ENCODE results near the gene EPG5. TPM values are rescaled to one million over a fixed set of nuclear protein-coding genes. Genes with fewer than 3 reads are reported as not detected.
A peak's percentile ranks its signal among the peaks of the same experiment; 100 is the strongest.
"Not testable (repeated sequence)": the region's sequence is repeated elsewhere in the genome, so short reads cannot be mapped to it uniquely, and the experiment has no call there.

The EPG5 gene
- total RNA-seq, 1 experiment from 2014 or later: 66.7 TPM

DNA sequence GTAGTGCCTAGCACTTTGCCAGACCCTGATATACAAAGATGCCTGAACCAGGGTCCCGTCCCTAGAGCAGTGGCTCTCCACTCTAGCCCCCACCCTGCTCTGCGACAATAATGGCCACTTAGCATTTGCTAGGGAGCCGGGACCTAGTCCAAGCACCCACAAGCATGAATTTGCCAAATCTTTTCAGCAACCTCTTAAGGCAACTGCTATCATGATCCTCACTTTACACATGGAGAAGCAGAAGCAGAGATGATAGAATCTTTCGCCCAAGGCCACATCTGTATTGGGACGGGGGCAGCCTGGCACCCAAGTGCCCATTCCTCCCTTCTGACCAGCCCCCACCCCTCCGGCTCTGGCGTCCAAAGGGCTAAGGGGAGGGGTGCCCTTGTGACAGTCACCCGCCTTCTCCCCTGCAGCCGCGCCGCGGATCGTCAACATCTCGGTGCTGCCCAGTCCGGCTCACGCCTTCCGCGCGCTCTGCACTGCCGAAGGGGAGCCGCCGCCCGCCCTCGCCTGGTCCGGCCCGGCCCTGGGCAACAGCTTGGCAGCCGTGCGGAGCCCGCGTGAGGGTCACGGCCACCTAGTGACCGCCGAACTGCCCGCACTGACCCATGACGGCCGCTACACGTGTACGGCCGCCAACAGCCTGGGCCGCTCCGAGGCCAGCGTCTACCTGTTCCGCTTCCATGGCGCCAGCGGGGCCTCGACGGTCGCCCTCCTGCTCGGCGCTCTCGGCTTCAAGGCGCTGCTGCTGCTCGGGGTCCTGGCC is 128.6 kb downstream of the EPG5 start:
- no peak for DNase-seq (ENCODE audit: low read depth)

DNA sequence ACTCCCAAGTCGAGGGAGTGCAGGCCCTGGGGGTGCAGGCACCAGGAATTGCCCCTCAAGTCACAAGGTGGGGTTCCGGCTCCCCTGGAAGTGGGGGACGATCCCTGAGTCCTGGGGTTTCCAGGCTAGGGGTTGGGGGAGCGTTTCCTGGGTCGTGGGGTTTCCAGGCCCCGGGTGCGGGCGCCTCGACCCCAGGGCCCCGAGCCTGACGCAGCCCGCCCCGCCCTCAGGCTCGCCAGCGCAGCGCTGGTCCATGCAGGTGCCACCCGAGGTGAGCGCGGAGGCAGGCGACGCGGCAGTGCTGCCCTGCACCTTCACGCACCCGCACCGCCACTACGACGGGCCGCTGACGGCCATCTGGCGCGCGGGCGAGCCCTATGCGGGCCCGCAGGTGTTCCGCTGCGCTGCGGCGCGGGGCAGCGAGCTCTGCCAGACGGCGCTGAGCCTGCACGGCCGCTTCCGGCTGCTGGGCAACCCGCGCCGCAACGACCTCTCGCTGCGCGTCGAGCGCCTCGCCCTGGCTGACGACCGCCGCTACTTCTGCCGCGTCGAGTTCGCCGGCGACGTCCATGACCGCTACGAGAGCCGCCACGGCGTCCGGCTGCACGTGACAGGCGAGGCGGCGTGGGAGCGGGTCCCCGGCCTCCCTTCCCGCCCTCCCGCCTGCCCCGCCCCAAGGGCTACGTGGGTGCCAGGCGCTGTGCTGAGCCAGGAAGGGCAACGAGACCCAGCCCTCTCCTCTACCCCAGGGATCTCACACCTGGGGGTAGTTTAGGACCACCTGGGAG is 129.7 kb downstream of the EPG5 start:
- DNase-seq (ENCODE audit: low read depth): no peak

DNA sequence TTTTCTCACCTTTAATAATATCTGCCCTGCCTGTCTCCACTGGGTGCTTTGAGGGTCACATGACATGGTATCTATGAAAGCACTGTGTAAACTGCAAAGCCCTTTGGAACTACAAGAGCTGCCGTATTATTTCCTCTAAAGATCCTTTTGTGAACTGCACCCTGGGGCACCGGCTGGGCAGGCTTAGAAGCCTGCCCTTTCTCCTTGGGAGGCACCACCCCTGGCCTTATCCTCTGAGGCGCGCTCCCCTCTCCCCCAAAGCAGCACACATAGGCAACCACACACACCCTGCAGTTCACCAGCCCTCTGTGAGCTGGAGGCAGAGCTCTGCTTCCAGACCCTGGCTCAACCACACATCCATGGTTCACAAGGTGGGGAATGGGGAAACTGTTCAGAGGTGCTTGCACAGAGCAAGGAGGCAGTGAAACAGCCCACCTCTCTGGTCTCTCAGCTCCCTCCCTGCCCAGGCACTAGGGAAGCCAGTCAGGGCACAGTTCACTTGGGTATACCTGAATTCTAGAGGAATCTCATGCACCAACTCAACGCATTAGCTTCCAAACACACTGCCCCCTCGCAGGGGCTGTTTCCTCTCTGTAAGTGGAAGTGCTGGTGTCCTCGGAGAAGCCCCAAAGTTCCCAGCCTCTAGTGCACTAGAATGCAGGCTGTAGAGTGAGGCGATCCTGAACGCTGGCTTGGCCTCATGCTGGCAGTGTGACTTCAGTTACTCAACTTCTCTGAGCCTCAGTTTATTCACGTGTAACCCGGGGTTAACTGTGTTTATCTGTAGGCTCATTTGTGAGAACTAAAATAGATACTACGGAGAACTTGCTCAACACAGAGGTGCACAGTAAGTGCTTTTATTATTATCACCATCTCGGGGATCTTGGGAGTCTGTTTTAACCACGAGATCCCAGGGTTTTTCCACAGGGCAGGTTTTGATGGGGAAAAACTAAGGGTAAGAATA is 130.6 kb downstream of the EPG5 start:
- no peak for DNase-seq (ENCODE audit: low read depth)

DNA sequence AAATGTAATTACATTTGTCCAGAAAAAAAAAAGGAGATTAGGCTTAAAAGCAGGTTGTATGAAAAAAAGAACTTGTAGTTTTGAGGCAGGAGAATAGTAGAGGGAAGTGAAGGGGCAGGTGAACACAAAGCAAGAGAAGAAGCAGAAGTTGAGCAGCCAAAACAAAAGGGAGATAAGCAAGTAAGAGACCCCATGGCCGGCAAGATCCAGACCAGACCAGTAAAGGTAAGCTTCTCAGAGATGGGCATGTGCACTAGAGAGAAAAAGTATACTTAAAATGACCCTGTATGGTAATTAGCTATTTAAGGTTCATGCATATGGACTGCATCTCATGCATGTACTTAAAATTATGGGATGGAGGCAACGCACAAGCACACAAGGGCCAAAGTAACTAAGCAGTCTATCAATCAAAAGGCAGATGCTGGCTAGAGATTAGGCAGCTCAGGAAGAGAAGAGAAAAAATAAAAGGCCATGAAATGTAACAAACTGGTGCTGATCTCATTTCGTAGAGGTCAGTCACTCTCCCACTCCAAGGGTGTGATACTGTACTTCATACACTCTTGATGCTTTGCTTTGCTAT is 132.0 kb downstream of the EPG5 start:
- no peak for DNase-seq (ENCODE audit: low read depth)

DNA sequence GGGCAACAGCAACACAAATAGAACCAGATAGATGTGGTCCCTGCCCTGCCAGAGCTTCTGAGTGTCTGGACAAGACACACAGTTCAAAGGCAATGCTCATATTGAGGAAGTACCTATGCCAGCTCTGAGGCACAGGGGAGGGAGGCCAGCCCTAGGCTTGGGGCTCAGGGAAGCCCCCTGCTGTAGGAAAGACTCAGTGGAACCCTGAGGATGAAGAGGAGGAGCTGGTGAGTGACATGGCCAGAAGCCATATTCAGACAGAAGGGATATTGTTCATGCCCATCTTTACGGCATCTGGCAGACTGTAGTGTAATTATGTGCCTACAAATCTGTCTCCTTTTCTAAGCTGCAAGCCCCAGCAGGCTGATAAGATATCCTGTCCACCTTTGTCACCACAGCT is 132.8 kb downstream of the EPG5 start:
- DNase-seq (ENCODE audit: low read depth): no peak

DNA sequence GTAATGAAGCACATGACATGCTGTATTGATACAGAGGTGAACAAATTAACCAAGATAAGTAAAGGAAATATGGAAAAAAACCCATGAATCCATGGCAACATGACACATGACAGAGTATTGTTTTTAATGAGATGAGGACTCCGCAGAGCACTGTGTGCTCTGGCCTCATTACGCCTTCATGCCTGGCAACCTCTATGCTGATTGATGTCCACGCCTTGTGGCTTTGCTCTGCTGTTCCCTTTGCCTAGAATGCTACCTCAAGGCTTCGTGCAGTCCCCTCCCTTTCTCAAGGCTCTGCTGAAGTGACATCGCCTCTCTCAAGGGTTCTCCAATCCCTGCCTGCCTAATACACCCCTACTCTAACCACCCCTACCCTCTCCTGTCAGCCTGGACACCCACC is 133.3 kb downstream of the EPG5 start:
- no peak for DNase-seq (ENCODE audit: low read depth)

DNA sequence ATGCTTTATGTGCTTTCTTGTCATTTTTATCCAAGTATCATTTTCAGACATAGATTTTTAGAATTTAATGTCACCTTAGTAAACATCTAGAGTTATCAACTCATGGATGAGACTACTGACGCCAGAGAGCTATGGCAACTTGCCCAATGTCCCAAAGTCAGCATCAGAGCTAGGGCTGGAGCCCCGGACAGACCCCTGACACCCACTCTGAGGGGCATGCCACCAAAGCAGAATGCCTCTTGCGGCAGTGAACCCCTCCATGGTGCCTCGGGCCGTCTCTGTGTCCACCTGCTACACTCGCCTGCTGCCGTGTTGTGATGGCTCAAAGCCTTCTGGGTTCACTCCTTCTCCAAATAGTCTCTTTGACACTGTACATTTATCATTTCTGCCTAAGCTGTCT is 136.2 kb downstream of the EPG5 start:
- DNase-seq (ENCODE audit: low read depth): no peak

DNA sequence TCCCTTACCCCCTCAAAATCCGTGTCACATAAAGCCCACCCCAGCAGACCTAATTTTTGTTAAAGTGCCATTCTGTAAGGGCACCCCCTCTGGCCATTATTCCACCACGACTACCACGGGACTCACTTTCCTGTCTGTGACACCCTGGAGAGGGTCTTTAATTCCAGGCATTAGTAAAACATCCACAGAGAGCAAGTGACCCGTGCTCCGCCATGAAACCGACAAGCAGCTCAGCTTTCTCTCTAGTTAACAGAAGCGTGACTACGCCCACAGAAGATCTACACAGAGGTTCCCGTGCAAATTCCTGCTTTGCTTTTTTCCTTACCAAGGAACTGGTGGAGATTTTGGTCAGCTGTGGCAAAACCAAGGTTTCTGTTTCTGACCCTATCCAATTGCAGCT is 137.3 kb downstream of the EPG5 start:
- DNase-seq (ENCODE audit: low read depth): no peak

DNA sequence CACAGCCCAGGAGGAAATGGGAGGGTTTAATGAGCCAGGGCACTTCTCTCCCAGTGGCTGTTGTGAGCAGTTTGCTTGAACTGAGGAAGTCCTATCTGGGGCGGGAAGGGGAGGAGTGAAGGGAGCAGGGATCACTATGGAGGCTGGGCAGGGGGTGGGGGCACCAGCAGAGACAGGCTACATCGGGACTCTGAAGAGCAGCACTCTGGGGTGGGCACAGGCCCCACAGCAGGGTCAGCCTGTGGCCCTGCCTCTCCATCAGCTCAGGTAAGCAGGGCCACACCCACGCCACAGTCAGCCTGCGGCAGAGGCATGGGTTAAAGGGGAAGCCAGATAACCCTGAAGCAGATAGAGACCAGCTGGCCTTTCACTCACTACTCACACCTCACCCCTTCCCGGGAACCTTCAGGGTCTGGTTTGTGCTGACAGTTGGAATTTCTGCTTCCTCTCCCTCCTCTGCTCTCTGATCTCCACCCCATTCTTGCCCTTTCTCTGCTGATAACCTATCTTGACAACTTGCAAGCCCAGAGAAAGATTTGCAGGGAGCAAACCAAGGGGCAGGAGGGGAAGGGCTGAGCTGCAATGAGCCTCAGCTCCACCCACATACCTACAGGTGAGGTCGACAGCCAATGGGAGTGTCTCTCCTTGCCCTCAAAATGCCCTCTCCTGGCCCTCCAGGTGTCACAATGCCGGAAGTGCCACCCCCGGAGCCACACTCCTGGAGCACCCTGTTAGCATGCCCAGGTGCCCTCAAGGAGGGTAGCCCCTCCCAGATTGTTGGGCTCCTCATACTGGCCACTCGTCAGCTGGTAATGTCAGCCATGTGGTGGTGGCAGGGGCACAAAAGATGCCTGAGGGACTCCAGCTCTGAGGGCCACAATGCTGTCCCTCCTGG is 138.0 kb downstream of the EPG5 start:
- peak; percentile 33 for DNase-seq (ENCODE audit: low read depth)

DNA sequence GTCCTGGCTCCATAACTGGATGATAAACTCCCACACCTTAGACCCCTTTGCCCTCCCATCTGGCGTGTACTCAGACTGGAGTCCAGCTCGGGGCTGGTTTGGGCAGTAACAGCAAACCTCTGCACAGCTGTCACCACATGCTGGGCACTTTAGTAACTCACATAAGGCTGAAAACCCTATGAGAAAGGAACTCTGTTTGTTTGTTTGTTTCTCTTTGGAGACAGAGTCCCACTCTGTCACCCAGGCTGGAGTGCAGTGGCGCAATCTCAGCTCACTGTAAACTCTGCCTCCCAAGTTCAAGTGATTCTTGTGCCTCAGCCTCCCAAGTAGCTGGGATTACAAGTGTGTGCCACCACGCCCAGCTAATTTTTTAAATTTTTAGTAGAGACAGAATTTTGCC is 140.4 kb downstream of the EPG5 start:
- peak; percentile 66 for DNase-seq (ENCODE audit: low read depth)

DNA sequence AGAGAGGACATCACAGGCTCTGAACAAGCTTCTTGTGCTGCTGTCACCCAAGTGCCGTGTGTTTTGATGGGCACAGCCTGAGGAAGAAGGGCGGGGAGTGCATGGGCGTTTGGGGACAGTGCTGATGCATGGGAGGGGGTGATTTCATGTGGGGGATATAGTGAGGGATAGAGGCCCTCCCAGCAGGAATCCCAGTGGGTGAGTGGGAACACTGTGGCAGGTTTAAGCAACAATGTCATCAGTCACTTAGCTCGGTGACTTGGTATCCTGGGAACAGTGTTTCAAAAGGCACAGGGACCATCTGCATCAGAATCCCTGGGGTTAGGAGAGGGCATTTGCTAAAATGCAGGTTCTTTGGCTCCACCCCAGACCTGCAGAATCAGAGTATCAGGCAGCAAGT is 141.0 kb downstream of the EPG5 start:
- no peak for DNase-seq (ENCODE audit: low read depth)

DNA sequence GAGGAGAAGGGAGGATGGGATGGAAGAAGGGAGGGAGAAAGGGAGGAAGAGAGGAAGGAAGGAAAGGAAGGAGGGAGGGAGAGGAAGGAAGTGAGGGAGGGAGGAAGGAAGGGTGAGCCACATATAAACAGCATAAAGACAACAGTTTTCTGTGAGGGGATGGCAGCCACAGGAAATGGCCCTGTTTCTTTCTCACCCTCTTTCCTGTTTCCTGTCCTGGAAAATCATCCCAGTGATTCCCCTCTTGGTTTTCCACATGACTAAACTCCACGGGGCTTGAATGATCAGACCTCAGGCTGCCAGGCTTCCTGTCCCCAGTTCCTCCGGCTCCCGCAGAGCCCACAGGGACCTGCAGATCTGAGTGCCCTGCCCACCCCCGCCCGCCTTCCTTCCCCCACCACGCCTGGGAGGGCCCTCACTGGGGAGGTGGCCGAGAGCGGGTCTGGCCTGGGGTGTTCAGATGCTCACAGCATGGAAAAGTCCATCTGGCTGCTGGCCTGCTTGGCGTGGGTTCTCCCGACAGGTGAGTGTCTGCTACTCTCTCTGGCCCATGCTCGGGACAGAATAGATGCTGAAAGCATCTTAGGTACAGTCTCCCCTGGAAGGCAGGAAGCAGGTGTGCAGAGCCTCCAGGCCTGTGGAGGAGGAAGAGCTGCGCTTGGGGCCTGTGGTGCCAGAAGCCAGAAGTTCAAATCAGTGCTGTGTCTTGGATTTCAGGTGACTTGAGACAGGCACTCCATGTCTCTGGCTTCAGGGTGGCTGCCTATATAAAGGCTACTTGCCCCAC is 141.7 kb downstream of the EPG5 start, which contains the start of gene SIGLEC15:
Gene SIGLEC15, plus strand, starts transcription at position 418 of the 787 bp plus-strand sequence. Its CDS starts 54 bp downstream, at position 472.
- no peak for DNase-seq (ENCODE audit: low read depth)

DNA sequence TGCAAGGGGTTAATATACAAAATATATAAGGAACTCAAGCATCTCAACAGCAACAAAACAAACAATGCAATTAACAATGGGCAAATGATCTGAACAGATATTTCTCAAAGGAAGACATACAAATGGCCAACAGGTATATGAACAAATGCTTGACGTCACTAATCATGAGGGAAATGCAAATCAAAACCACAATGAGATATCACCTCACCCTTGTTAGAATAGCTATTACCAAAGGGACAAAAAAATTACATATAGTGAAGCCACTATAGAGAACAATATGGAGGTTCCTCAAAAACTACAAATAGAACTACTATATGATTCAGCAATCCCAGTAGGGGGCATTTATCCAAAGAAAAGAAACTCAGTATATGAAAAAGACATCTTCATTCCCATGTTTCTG is 145.4 kb downstream of the EPG5 start:
- DNase-seq (ENCODE audit: low read depth): no peak

DNA sequence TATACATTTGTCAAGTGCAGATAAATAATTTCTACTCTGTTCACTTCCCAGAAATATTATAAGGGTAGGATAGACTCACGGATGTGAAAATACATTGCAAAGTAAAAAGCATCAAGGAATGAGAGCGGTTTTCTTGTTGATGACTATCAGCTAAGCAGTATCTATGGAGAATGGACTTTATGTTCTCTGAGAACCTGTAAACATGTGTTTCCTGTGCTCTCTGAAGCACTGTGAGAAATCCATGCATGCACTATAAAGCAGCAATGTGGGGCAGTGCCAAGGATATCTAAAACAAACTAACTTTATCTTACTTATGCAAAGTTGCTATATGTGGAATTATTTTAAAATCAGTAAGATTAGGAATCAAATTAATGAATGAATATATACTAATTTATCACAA is 146.1 kb downstream of the EPG5 start:
- DNase-seq (ENCODE audit: low read depth): no peak

DNA sequence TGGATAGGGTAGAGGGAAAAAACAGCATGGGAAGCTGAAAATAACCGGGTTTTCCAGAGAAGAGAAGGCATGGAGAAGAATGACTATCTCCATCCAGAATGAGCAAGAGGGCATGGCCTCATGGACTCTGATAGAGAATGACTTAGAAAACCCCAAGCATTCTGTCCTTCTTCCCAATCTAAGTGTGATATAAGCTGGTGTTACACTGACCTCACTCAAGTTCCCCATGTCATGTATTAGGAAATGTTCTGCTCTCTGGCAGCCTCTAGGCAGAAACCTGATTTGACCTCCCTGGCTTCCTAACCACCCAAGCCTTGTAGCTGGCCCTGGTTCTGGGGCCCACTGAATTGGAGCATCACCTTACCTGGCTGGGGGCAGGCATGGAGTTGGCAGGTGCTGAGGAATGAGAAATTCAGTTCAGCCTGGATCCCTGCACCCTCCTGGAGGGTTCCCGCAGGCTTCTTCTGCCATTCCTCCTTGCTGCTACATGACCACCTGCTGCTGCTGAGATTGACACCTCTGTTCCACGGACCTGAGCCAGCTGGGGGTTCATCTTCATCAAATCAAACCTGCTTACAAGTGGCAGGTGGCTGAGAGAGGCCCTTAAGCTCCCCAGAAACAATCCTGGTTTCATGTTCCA is 146.9 kb downstream of the EPG5 start:
- DNase-seq (ENCODE audit: low read depth): no peak

DNA sequence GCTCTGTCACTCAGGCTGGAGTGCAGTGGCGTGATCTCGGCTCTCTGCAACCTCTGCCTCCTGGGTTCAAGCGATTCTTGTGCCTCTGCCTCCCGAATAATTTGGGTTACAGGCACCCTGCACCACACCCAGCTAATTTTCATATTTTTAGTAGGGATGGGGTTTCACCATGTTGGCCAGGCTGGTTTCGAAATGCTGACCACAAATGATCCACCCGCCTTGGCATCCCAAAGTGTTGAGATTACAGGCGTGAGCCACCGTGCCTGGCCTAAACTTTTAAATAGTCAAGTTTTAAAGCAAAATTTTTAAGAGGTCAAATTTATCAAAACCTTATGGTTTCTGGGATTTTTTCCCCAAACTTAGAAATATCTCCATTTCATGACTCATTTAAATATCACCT is 148.4 kb downstream of the EPG5 start:
- DNase-seq (ENCODE audit: low read depth): peak; percentile 47

DNA sequence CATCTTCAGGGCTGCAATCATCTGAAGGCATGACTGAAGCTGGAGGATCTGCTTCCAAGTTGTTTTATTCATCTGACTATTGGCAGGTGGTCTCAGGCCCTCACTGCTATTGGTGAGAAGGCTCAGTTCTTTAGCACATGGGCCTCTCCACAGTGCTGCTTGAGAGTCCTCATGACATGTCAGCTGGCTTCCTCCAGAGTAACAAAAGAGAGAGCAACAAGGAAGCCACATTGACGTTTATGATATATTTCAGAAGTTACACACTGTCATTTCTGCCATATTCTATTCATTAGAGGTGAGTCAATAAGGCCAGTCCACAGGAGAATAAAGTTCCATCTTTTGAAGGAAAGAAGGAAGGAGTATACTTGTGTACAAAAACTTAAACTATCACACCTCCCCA is 149.6 kb downstream of the EPG5 start:
- DNase-seq (ENCODE audit: low read depth): no peak

DNA sequence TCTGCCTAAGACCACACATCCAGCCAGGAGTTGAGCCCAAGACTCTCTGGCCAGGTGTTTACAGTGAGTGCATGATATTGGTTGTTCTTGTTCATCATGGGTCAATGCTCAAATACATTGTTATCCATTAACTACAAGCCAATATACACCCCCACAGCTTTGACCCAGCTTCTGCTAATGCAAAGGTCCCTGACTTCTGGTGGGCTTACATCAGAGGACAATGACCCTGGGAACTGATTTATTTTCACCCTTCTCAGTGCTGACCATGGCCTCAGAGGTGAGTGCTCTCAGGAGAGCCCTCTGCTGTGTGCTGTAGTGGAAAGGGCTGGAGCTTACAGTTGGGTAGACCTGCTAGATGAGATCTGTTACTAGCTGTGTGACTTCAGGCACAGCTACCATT is 152.4 kb downstream of the EPG5 start:
- DNase-seq (ENCODE audit: low read depth): not testable (repeated sequence)

DNA sequence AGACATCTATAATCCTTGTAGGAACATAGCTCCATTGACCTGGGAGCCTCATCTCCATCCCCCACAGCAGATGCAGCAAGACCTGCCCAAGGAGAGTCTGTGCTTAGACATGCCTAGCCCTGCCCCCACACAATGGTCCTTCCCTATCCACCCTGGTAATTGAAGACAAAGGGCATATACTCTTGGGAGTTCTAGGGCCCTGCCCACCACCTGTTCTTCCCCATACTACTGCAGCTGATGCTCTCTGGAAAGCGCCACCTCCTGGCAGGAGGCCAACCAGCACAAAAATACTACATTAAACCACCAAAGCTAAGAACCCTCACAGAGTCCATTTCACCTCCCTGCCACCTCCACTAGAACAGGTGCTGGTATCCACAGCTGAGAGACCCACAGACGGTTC is 160.0 kb downstream of the EPG5 start:
- peak; percentile 72 for DNase-seq (ENCODE audit: low read depth)

All from LHCN-M2 (cell line).